GM12864 (cell line): ENCODE results near the gene PTPRB.

Experiments
- DNase-seq: peaks from one replicate; pipeline ENCODE4 v3.0.0-alpha.2; 2011; ENCODE audit warnings: low read depth
- H3K4me3 ChIP-seq: 2 replicates; pipeline ENCODE4 v1.5.1; 2011; ENCODE audit warnings: mild to moderate bottlenecking, low read depth, low read length, control low read depth
- CTCF ChIP-seq: IDR thresholded peaks from 2 replicates; pipeline ENCODE4 v1.5.1; 2011; ENCODE audit warnings: low read depth, mild to moderate bottlenecking, moderate library complexity, low read length, control low read depth, inconsistent platforms; ENCODE audit errors: missing control alignments

PTPRB gene

GRCh38 chr12:70628701-70629480 is 8.3 kb downstream of the PTPRB start:
- no peak for DNase-seq
- H3K4me3 ChIP-seq = no peak overlapping the region
- TF ChIP-seq CTCF = no peak

- no peak for DNase-seq
- TF ChIP-seq CTCF = no peak
- H3K4me3 ChIP-seq = no peak overlapping the region
Measured at GRCh38 chr12:70627677-70628076, 9.6 kb downstream of the PTPRB start.

- DNase-seq = no peak
- TF ChIP-seq CTCF = no peak
- no peak overlapping the region for H3K4me3 ChIP-seq
Measured at GRCh38 chr12:70626180-70626579, 11.0 kb downstream of the PTPRB start.

GRCh38 chr12:70619471-70620152 is 17.6 kb downstream of the PTPRB start:
- DNase-seq = no peak
- no peak for TF ChIP-seq CTCF
- H3K4me3 ChIP-seq = no peak overlapping the region

- H3K4me3 ChIP-seq = no peak overlapping the region
- no peak for TF ChIP-seq CTCF
- no peak for DNase-seq
Measured at GRCh38 chr12:70618371-70618770, 18.9 kb downstream of the PTPRB start.

GRCh38 chr12:70617450-70617849 is 19.8 kb downstream of the PTPRB start:
- TF ChIP-seq CTCF = no peak
- no peak for DNase-seq
- H3K4me3 ChIP-seq = no peak overlapping the region
